GM23338 (cell line): ENCODE measurements around the gene PEX10. TPM values are rescaled to one million over a fixed set of nuclear protein-coding genes. Genes with fewer than 3 reads are reported as not detected.

ENCODE experiments used
- ATAC-seq: fragments of 200-7000 bp; cut with Tn5 transposase; 3 replicates; pipeline ENCODE4 v1.9.1; 2020
- DNase-seq: peaks from one replicate; pipeline ENCODE4 v3.0.0-alpha.2; 2015; ENCODE audit warnings: low spot score
- H2AFZ ChIP-seq: fragments of 200-600 bp; sonication (generic); 2 replicates; pipeline ENCODE4 v1.8.0; 2016; ENCODE audit warnings: antibody characterized with exemption, mild to moderate bottlenecking, moderate library complexity
- H3F3A ChIP-seq: fragments of 200-600 bp; sonication (generic); replicated peaks from 2 replicates; pipeline ENCODE4 v1.8.0; 2017; ENCODE audit warnings: antibody characterized with exemption, mixed run types, low read depth
- H3K27ac ChIP-seq: fragments of 200-600 bp; sonication (generic); 2 replicates; pipeline ENCODE4 v1.6.1; 2016; ENCODE audit warnings: low read depth
- H3K27me3 ChIP-seq: fragments of 200-600 bp; sonication (generic); 2 replicates; pipeline ENCODE4 v1.8.0; 2016; ENCODE audit warnings: mild to moderate bottlenecking, mixed run types, moderate library complexity; ENCODE audit not compliant: insufficient read depth
- H3K36me3 ChIP-seq: fragments of 200-600 bp; sonication (generic); 2 replicates; pipeline ENCODE4 v1.8.0; 2016; ENCODE audit warnings: mild to moderate bottlenecking; ENCODE audit not compliant: insufficient read depth
- H3K4me1 ChIP-seq: fragments of 200-600 bp; sonication (generic); 2 replicates; pipeline ENCODE4 v1.8.0; 2016; ENCODE audit warnings: mild to moderate bottlenecking, moderate library complexity; ENCODE audit not compliant: insufficient read depth
- H3K4me2 ChIP-seq: fragments of 200-600 bp; sonication (generic); 2 replicates; pipeline ENCODE4 v1.7.1; 2017; ENCODE audit warnings: mixed run types
- H3K4me3 ChIP-seq: fragments of 200-600 bp; sonication (generic); 2 replicates; pipeline ENCODE4 v1.6.1; 2016; ENCODE audit warnings: mixed run types
- H3K79me2 ChIP-seq: fragments of 200-600 bp; sonication (generic); replicated peaks from 2 replicates; pipeline ENCODE4 v1.8.0; 2017; ENCODE audit warnings: mild to moderate bottlenecking; ENCODE audit not compliant: insufficient read depth
- H3K9me2 ChIP-seq: fragments of 200-600 bp; sonication (generic); 2 replicates; pipeline ENCODE4 v1.8.0; 2017; ENCODE audit not compliant: insufficient read depth
- H4K20me1 ChIP-seq: fragments of 200-600 bp; sonication (generic); replicated peaks from 2 replicates; pipeline ENCODE4 v1.8.0; 2017; ENCODE audit warnings: mild to moderate bottlenecking; ENCODE audit not compliant: insufficient read depth
- H3K27ac Mint-ChIP-seq: 2 replicates; pipeline ENCODE4 v1.8.0; 2020; ENCODE audit warnings: inconsistent platforms, mild to moderate bottlenecking, moderate library complexity, mixed read lengths
- H3K27me3 Mint-ChIP-seq: 3 replicates; pipeline ENCODE4 v1.8.0; 2022; ENCODE audit warnings: low read depth, mild to moderate bottlenecking, moderate library complexity, mixed read lengths, inconsistent platforms; ENCODE audit not compliant: insufficient read depth, poor library complexity
- H3K36me3 Mint-ChIP-seq: 3 replicates; pipeline ENCODE4 v1.8.0; 2021; ENCODE audit warnings: low read depth, mild to moderate bottlenecking, inconsistent platforms, moderate library complexity, mixed read lengths
- H3K4me1 Mint-ChIP-seq: 3 replicates; pipeline ENCODE4 v1.8.0; 2020; ENCODE audit warnings: mild to moderate bottlenecking, inconsistent platforms, mixed read lengths
- H3K4me3 Mint-ChIP-seq: 3 replicates; pipeline ENCODE4 v1.8.0; 2021; ENCODE audit warnings: moderate library complexity, mild to moderate bottlenecking, inconsistent platforms, mixed read lengths
- H3K9me3 Mint-ChIP-seq: 3 replicates; pipeline ENCODE4 v1.8.0; 2020; ENCODE audit warnings: moderate library complexity, mild to moderate bottlenecking, inconsistent platforms, mixed read lengths
- CREB1 ChIP-seq: fragments of 250-450 bp; sonication (Bioruptor Pico); IDR thresholded peaks from 2 replicates; pipeline ENCODE4 v1.5.0; 2020; ENCODE audit warnings: low read depth, mild to moderate bottlenecking, moderate library complexity
- CTCF ChIP-seq, 2 experiments: fragments of 200-600 bp in 1 of 2; sonication (generic) in 1 of 2; conservative IDR thresholded peaks; 2 replicates each; pipeline versions ENCODE4 v1.5.1 to v1.6.1; 2016 to 2017; ENCODE audit warnings: antibody characterized with exemption in 2 of 2, low read depth in 2 of 2, mild to moderate bottlenecking in 2 of 2, moderate library complexity in 1 of 2
- ETS1 ChIP-seq: IDR thresholded peaks from 2 replicates; pipeline ENCODE4 v1.6.1; 2016; ENCODE audit warnings: antibody characterized with exemption
- EZH2 ChIP-seq: fragments of 200-600 bp; sonication (generic); IDR thresholded peaks from one replicate; pipeline ENCODE4 v1.8.0; 2017; ENCODE audit warnings: antibody characterized with exemption, mild to moderate bottlenecking, low read depth; ENCODE audit not compliant: unreplicated experiment
- EZH2phosphoT487 ChIP-seq: fragments of 200-600 bp; sonication (generic); IDR thresholded peaks from one replicate; pipeline ENCODE4 v1.8.1; 2018; ENCODE audit warnings: antibody characterized with exemption; ENCODE audit not compliant: unreplicated experiment
- JUNB ChIP-seq: IDR thresholded peaks from one replicate; pipeline ENCODE4 v1.6.1; 2016; ENCODE audit warnings: antibody characterized with exemption; ENCODE audit not compliant: unreplicated experiment
- NANOG ChIP-seq: IDR thresholded peaks from 2 replicates; pipeline ENCODE4 v1.6.1; 2016; ENCODE audit warnings: antibody characterized with exemption, borderline replicate concordance
- POLR2AphosphoS5 ChIP-seq: IDR thresholded peaks from 2 replicates; pipeline ENCODE4 v1.6.1; 2016; ENCODE audit warnings: antibody characterized with exemption, low read depth
- REST ChIP-seq: IDR thresholded peaks from one replicate; pipeline ENCODE4 v1.6.1; 2018; ENCODE audit warnings: antibody characterized with exemption; ENCODE audit not compliant: unreplicated experiment
- STAT1 ChIP-seq: IDR thresholded peaks from one replicate; pipeline ENCODE4 v1.6.1; 2016; ENCODE audit warnings: antibody characterized with exemption; ENCODE audit not compliant: unreplicated experiment
- ZNF114 ChIP-seq: fragments of 250-450 bp; sonication (Bioruptor Pico); IDR thresholded peaks from 2 replicates; pipeline ENCODE4 v1.5.0; 2020; ENCODE audit warnings: mild to moderate bottlenecking, moderate library complexity
- ZNF331 ChIP-seq: fragments of 250-450 bp; sonication (Bioruptor Pico); IDR thresholded peaks from 2 replicates; pipeline ENCODE4 v1.5.0; 2020; ENCODE audit warnings: low read depth, mild to moderate bottlenecking, moderate library complexity
- ZNF462 ChIP-seq: fragments of 250-450 bp; sonication (Bioruptor Pico); IDR thresholded peaks from 2 replicates; pipeline ENCODE4 v1.5.0; 2020; ENCODE audit warnings: mild to moderate bottlenecking, moderate library complexity
- polyA plus RNA-seq: library from polyadenylated mRNA; unstranded; fragments of >200 nt; fragmentation: Nextera tagmentation; extraction: Ambion mirVana; gene quantifications from 2 replicates; pipeline ENCODE4 v1.2.1, GENCODE V29; 2016
- total RNA-seq: library from RNA; depleted of rRNA; stranded (reverse); fragments of >200 nt; shearing (Covaris generic); gene quantifications from 2 replicates; pipeline ENCODE4 v1.2.3, GENCODE V29; 2014

PEX10 gene
- total and polyA plus RNA-seq, 2 experiments from 2014 or later, result 15.0 to 53.9 TPM

- no peak for ATAC-seq
- no peak overlapping the region for H3K4me3 ChIP-seq
- H3K4me1 Mint-ChIP-seq, result no peaks in the 10 kb centered on the region
- H3K36me3 Mint-ChIP-seq, result no peaks in the 10 kb centered on the region
- H3K4me3 Mint-ChIP-seq, result no peak overlapping the region
- no peaks in the 10 kb centered on the region for H3K36me3 ChIP-seq
- no peaks in the 10 kb centered on the region for H3K9me2 ChIP-seq
- H3K27me3 ChIP-seq, result peaks cover 9% of the 10 kb centered on the region
- no peak overlapping the region for H2AFZ ChIP-seq
- H3K27ac ChIP-seq, result no peak overlapping the region
- H3F3A ChIP-seq, result no peaks in the 10 kb centered on the region
- no peaks in the 10 kb centered on the region for H3K9me3 Mint-ChIP-seq
- no peak overlapping the region for H3K4me2 ChIP-seq
- TF ChIP-seq STAT1 (no peak), CTCF (conservative IDR thresholded peaks at IDR 0.05; ENCODE audit: low read depth in 2 of 2) (no peak), NANOG (no peak), CREB1 (CRISPR knock-in tag) (no peak), ETS1 (no peak), JUNB (no peak), POLR2AphosphoS5 (no peak), EZH2 (no peak), ZNF331 (CRISPR knock-in tag) (no peak), ZNF462 (CRISPR knock-in tag) (no peak), EZH2phosphoT487 (no peak), ZNF114 (CRISPR knock-in tag) (no peak), REST (no peak)
- no peaks in the 10 kb centered on the region for H4K20me1 ChIP-seq
- no peaks in the 10 kb centered on the region for H3K4me1 ChIP-seq
- no peak for DNase-seq
- H3K27ac Mint-ChIP-seq, result no peak overlapping the region
- H3K79me2 ChIP-seq, result no peaks in the 10 kb centered on the region
- peaks cover 7% of the 10 kb centered on the region for H3K27me3 Mint-ChIP-seq
These were observed 25.7 kb upstream of the PEX10 start for GRCh38 chr1:2438038-2438437.
